HepG2 (cell line): ENCODE results near the gene EXOC5.

Source experiments
- GATAD2A ChIP-seq: IDR thresholded peaks from 2 replicates; pipeline ENCODE4 v1.6.1; 2016
- HNRNPK ChIP-seq: fragments of 200-400 bp; formaldehyde crosslinking; IDR thresholded peaks from 2 replicates; pipeline ENCODE4 v1.6.1; 2018; ENCODE audit warnings: low read length, low read depth, moderate library complexity, mild to moderate bottlenecking; ENCODE audit not compliant: poor library complexity, severe bottlenecking
- HNRNPL ChIP-seq: fragments of 200-400 bp; formaldehyde crosslinking; IDR thresholded peaks from 2 replicates; pipeline ENCODE4 v1.6.1; 2017; ENCODE audit warnings: mild to moderate bottlenecking, low read depth, low read length
- JDP2 ChIP-seq: sonication (generic); formaldehyde crosslinking; IDR thresholded peaks from 2 replicates; pipeline ENCODE4 v1.8.1; 2022; ENCODE audit warnings: missing genetic modification reagents, borderline replicate concordance
- KLF16 ChIP-seq, 2 experiments: sonication (generic) in 1 of 2; formaldehyde crosslinking in 1 of 2; IDR thresholded peaks; 2 replicates each; pipeline versions ENCODE4 v1.6.1 to v1.8.0; 2016 to 2023; ENCODE audit warnings: missing genetic modification reagents in 2 of 2, missing compliant biosample characterization in 1 of 2
- ZNF317 ChIP-seq: sonication (generic); formaldehyde crosslinking; IDR thresholded peaks from 2 replicates; pipeline ENCODE4 v1.5.0; 2020; ENCODE audit warnings: mild to moderate bottlenecking, missing genetic modification reagents

DNA sequence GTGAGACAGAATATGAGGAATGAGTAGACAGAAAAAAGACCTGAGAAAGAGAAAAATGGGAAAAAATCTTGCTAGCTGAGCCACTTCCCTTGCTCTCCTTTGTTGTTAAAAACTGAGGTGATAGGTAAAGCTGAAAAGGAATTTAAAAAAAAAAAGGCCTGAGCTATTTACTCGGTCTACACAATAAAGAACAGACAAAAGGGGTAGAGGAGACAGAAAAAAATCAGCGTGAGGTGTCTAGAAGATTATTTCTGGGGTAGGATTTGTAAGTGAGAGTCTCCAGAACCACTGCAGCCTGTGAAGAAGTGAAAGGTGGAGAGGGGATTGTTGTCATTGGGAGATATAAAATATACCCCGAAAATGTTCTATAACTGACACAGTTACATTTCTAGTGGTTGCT, 98.8 kb downstream of the EXOC5 start:
- no peak for TF ChIP-seq JDP2 (CRISPR knock-in tag)
- TF ChIP-seq GATAD2A (CRISPR knock-in tag), result no peak
- no peak for TF ChIP-seq KLF16 (CRISPR knock-in tag; IDR thresholded peaks at IDR 0.05)
- no peak for TF ChIP-seq HNRNPL
- no peak for TF ChIP-seq ZNF317 (CRISPR knock-in tag)
- TF ChIP-seq HNRNPK, result no peak
